Putamen (tissue), 1 donor: Measurements from ENCODE around the gene KCTD17.
A peak's percentile ranks its signal among the peaks of the same experiment; 100 is the strongest.

ENCODE experiments used
- DNase-seq: peaks from one replicate; pipeline ENCODE4 v3.0.0-alpha.2; 2016; ENCODE audit warnings: low spot score

The KCTD17 gene

DNA sequence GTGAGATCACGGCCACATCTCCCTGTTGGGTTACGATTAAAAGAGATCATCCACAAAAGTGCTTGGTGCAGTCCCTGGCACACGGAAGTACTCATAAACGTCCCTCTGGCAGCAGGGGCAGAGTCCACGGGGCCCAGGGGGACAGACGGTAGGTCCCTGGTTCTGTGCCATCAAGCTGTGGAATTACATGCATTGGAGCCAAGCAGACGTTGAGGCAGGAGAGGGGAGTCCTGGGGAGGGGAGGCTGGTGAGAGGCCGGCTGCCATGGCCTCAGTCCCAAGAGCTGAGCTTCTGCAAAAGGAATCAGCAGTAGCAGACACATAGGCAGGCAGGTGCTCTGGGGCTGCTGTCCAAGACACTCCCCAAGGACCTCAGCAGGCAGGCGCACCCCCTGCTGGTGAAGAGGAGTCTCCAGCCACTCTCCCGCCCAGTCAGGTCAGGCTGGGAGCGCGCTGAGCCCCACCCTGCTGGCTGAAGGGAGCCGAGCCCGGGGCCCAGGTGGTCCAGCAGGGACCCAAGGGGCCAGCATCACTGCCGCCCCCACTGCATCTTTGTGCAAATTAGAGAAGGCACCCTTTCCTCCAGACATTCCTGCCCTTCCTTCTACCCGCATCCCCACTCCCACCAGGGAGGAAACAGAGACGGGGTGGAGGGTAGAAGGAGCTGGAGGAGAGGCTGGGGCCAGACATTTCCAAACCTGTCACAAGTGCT lies 7.6 kb upstream of the KCTD17 start:
- DNase-seq: no peak

- DNase-seq: peak; percentile 68
Observed at GRCh38 chr22:37044634-37045625, 6.6 kb upstream of the KCTD17 start.

DNA sequence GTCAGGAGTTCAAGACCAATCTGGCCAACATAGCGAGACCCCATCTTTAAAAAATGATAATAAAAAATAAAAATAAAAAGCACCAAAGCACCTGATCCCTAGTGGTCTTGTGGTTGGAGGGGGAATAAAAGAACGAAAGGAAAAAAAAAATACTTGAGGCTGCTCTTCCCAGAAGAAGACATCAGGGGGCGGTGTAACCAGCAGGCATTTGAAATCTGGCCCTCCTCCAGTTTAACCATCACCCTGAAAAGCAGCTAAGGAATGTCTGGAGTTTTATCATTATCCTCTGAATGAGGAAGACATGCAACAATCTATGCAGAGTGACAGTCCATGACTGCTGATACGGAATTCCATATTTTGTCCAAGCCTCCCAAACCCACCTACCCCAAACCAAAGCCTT lies 5.6 kb upstream of the KCTD17 start:
- DNase-seq: no peak

GRCh38 chr22:37046589-37046988 lies 5.0 kb upstream of the KCTD17 start:
- DNase-seq: no peak

DNA sequence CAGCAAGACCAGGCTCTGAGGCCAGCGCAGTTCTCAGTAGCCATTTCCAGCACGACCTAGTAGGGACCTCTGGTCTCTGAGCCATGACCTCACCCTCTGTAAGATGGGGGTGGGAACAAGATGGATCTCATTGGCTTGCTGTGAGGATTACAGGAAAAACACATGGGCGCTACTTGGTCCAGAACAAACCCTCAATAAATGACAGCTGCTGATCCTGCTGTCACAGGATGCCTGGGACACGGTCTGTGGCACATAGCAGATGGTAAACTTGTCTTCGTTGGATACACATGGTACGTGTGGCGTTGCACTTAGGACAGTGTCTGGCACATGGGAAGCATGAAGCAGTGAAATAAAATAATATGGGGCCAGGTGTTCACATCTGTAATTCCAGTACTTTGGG lies 4.5 kb upstream of the KCTD17 start:
- no peak for DNase-seq

GRCh38 chr22:37048133-37048532 lies 3.4 kb upstream of the KCTD17 start:
- no peak for DNase-seq

- DNase-seq: no peak
Observed at GRCh38 chr22:37049224-37049623, 2.3 kb upstream of the KCTD17 start.

GRCh38 chr22:37050913-37051312 lies 629 bp upstream of the KCTD17 start:
- no peak for DNase-seq

GRCh38 chr22:37052386-37053309 lies 1.1 kb downstream of the KCTD17 start:
- DNase-seq: no peak

GRCh38 chr22:37053310-37054055 lies 1.9 kb downstream of the KCTD17 start:
- DNase-seq: no peak

DNA sequence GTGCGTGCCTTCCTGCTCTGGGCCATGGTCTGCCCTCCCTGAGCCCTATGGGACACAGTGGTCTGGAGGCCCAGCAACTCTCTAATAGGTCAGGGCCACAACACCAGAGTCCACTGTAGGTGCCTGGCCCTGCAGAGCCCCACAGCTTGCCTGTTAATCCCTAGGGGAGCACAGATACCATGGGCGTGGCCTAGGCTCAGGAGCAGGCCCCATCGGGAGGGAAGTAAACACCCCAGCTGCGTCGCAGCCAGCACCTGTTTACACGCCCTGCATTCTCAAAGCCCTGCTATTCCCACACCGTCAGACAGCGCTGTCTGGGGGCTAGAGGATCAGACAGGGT lies 2.5 kb downstream of the KCTD17 start:
- no peak for DNase-seq

DNA sequence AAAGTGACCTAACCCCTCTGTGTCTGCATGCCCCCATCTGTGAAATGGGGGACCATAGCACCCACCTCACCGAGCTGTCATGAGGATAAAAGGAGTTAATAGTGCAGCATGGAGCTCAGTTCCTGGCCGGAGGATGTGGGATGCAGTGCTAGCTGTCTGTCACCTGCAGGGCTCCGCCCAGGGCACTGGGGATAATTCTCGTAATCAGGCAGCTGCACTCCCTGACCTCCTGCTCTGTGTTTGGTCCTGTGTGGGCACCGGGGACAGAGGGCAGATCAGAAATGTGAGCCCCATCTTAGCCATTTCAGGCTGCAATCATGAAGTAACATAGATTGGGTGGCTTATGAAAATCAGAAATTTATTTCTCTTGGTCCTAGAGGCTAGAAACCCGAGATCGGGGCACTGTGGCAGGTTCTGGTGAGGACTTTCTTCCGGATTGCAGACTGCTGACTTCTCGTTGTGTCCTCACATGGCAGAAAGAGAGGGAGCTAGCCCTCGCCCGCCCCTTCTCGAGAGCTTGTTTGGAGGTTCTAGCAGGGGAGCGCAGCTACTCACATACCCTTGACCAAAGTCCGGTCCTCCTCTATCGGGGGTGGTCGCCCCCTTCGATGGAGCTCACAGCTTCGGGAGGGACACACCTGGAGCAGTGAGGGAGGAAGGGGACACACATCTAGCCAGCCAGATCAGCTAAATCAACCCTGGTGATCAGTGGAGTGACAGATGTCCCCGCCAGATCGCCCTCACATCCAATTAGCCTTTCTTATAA lies 3.2 kb downstream of the KCTD17 start:
- DNase-seq: no peak

DNA sequence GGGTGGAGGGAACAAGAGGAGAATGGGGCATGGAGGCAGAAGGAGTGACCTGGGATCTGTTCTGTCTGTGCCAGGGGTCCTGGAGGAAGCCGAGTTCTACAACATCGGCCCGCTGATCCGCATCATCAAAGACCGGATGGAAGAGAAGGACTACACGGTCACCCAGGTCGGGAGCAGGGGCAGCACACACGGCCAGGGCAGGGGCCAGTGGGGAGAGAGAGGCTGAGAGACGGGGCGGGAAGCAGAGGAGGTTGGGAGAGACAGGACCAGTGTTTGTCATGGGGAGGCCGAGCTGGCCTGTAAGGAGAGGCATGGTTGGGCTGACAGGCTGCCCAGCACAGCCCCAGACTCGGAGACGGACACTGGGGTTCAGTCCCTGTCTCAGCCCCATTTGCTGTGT lies 4.7 kb downstream of the KCTD17 start:
- no peak for DNase-seq

- DNase-seq: peak; percentile 69
Observed at GRCh38 chr22:37057226-37057625, 5.7 kb downstream of the KCTD17 start.

DNA sequence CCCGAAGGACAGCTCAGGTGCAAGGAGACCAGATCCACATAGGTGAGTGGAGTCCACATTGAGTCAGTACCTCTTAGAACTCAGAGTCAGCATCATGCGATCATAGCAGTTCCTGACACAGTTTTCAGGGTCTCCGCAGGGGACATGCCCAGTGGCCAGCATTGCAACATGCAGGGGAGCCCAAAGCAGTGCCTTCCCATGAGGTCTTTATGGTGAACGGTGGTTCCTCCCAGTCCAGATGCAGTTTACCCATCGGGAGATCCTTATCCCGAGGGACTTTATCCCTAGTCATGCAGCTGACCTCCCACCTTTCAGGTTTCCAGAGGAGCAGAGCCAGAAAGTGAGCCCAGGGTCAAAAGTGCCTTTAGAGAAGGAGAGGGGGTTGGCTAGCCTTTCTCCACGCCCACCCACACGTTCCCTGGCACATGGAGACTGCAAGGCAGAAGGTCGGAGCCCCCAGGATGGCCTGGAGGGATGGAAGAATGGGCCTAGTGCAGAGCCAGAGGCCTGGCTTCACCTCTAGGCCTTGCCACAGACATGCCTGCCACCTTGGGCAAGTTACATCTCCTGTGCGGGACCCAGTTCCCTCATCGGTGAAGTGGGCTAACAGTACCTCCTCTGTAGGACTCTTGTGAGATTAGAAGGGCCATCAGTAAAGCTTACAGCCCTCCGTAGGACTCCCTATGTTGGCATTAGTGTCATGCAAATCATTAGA lies 6.4 kb downstream of the KCTD17 start:
- no peak for DNase-seq

GRCh38 chr22:37058917-37059701 lies 7.6 kb downstream of the KCTD17 start:
- no peak for DNase-seq

DNA sequence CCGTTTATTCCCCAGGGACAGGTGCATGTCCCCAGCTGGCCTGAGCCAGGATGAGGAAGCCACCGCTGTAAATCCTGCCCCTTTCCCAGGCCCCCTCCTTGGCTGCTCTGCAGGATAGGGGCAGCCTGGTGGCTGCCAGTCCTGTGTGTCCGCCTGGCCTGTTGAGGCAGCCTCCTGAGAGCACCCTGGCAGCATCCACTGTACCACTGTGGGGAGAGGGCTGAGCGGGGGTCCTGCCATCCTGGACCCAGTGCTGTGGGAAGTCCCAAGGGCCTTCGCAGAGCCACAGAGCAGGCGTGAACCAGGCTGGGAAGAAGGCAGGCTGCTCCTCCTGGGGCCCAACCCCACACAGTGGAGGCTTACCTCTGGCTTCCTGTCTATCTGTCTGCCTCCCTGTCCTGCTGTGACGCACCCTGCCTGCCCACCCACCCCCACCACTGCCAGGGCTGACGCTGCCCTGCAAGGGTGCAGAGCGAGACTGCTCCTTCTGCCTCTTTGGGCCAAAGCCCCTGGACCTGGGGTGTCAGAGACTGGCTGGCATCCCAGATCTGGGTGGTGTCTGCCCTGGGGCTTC lies 8.4 kb downstream of the KCTD17 start:
- no peak for DNase-seq

GRCh38 chr22:37060801-37061610 lies 9.5 kb downstream of the KCTD17 start:
- DNase-seq: peak; percentile 66
